HepG2 (cell line): ENCODE results near the gene OTULINL. TPM values are rescaled to one million over a fixed set of nuclear protein-coding genes. Genes with fewer than 3 reads are reported as not detected.
A peak's percentile ranks its signal among the peaks of the same experiment; 100 is the strongest.

Experiments
- GATAD1 ChIP-seq: IDR thresholded peaks from 2 replicates; pipeline ENCODE4 v1.6.1; 2016; ENCODE audit warnings: missing genetic modification reagents, missing compliant biosample characterization
- HNRNPLL ChIP-seq: fragments of 200-400 bp; formaldehyde crosslinking; IDR thresholded peaks from 2 replicates; pipeline ENCODE4 v1.6.1; 2017; ENCODE audit warnings: mild to moderate bottlenecking, low read depth, low read length; ENCODE audit not compliant: poor library complexity, severe bottlenecking
- NFKBIZ ChIP-seq: IDR thresholded peaks from 2 replicates; pipeline ENCODE4 v1.6.1; 2018; ENCODE audit warnings: missing genetic modification reagents, missing compliant biosample characterization
- ZBTB42 ChIP-seq: sonication (generic); formaldehyde crosslinking; IDR thresholded peaks from 2 replicates; pipeline ENCODE4 v1.5.0; 2020; ENCODE audit warnings: mild to moderate bottlenecking, missing genetic modification reagents
- ZBTB7A ChIP-seq: sonication (generic); formaldehyde crosslinking; IDR thresholded peaks from 2 replicates; pipeline ENCODE4 v1.8.0; 2022; ENCODE audit warnings: mild to moderate bottlenecking, missing genetic modification reagents
- ZFP90 ChIP-seq: sonication (generic); formaldehyde crosslinking; IDR thresholded peaks from 2 replicates; pipeline ENCODE4 v1.8.0; 2022; ENCODE audit warnings: missing genetic modification reagents, mild to moderate bottlenecking, inconsistent platforms, borderline replicate concordance
- ZMYM3 ChIP-seq: sonication (generic); formaldehyde crosslinking; IDR thresholded peaks from 2 replicates; pipeline ENCODE4 v1.5.1; 2020; ENCODE audit warnings: mild to moderate bottlenecking, missing genetic modification reagents
- ZNF563 ChIP-seq: sonication (generic); formaldehyde crosslinking; IDR thresholded peaks from 2 replicates; pipeline ENCODE4 v1.8.0; 2022; ENCODE audit warnings: mild to moderate bottlenecking, moderate library complexity, missing genetic modification reagents
- polyA plus RNA-seq, 8 experiments: library from polyadenylated mRNA; depleted of rRNA in 3 of 8; stranded (reverse) in 7 of 8; unstranded in 1 of 8; fragments of >200 nt; fragmentation: Illumina TruSeq in 4 of 8; extraction: Trizol in 4 of 8; gene quantifications; 2 replicates each; pipeline versions ENCODE4 v1.2.1 to v1.2.3, GENCODE V29; 2011 to 2016; ENCODE audit warnings: low read depth in 4 of 8, missing spikeins in 1 of 8, mixed read lengths in 1 of 8; ENCODE audit not compliant: insufficient read depth in 1 of 8
- total RNA-seq, 5 experiments: library from RNA; depleted of rRNA; stranded (reverse); fragments of >200 nt; fragmentation: Illumina TruSeq; extraction: Trizol; gene quantifications; 2 replicates each; pipeline ENCODE4 v1.2.3, GENCODE V29; 2016; ENCODE audit warnings: low read depth in 1 of 5
- TF ChIP-seq, protein P1 (sequence below): sonication (generic); formaldehyde crosslinking; IDR thresholded peaks from 2 replicates; pipeline ENCODE4 v1.9.0; 2022; ENCODE audit warnings: missing genetic modification reagents, mild to moderate bottlenecking, borderline replicate concordance
- TF ChIP-seq, protein P2 (sequence below): sonication (generic); formaldehyde crosslinking; IDR thresholded peaks from 2 replicates; pipeline ENCODE4 v1.9.0; 2022; ENCODE audit warnings: low read depth, missing genetic modification reagents
- TF ChIP-seq, protein P3 (sequence below): sonication (generic); formaldehyde crosslinking; IDR thresholded peaks from 2 replicates; pipeline ENCODE4 v1.4.0; 2020; ENCODE audit warnings: missing genetic modification reagents

Gene OTULINL
- total and polyA plus RNA-seq, 2 of the 13 experiments (the other 11 are each of a cell fraction or from before 2014, with no cell fraction given), result 0.04 to 0.40 TPM

DNA sequence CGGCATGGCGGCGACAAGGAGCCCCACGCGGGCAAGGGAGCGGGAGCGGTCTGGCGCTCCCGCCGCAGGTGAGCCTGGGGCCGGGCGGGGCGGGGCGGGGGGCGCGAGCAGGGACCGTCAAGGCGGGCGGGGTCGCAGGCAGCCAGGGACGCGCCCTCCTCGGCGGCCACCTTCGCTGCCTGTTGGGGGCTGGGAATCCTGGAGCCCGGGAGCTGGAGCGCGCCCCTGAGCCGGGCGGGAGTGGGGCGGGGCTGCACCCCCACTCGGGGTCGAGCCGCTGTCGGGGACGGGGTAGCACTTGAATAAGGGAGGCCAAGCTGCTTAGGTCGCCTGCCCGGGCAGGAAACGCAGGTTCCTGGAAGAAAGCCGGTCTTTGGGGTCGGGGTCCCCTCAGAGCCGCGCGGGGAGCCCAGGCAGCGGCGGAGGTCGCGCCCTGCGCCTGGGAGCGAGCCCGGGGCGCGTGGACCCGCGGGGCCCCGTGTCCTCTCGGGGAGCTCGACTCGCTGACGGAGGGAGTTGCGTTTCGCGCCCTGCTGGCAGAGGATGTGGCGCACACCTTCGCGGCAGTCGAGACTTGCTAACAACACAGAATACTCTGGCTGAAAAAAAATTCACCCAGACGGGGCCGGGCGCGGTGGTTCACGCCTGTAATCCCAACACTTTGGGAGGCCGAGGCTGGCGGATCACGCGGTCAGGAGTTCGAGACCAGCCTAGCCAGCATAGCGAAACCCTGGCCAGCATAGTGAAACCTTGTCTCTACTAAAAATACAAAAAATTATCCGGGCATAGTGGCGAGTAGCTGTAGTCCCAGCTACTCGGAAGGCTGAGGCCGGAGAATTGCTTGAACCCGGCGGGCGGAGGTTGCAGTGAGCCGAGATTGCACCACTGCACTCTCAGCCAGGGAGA lies 552 bp downstream of the OTULINL start (continued):
- no peak for TF ChIP-seq NFKBIZ (CRISPR knock-in tag)
- TF ChIP-seq ZBTB42 (CRISPR knock-in tag), result no peak
- TF ChIP-seq, protein P1, sequence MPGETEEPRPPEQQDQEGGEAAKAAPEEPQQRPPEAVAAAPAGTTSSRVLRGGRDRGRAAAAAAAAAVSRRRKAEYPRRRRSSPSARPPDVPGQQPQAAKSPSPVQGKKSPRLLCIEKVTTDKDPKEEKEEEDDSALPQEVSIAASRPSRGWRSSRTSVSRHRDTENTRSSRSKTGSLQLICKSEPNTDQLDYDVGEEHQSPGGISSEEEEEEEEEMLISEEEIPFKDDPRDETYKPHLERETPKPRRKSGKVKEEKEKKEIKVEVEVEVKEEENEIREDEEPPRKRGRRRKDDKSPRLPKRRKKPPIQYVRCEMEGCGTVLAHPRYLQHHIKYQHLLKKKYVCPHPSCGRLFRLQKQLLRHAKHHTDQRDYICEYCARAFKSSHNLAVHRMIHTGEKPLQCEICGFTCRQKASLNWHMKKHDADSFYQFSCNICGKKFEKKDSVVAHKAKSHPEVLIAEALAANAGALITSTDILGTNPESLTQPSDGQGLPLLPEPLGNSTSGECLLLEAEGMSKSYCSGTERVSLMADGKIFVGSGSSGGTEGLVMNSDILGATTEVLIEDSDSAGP, result 0 out of 2 replicates have a peak, but pooled peaks have one; percentile 17
- no peak for TF ChIP-seq ZFP90 (CRISPR knock-in tag)
- TF ChIP-seq, protein P2, sequence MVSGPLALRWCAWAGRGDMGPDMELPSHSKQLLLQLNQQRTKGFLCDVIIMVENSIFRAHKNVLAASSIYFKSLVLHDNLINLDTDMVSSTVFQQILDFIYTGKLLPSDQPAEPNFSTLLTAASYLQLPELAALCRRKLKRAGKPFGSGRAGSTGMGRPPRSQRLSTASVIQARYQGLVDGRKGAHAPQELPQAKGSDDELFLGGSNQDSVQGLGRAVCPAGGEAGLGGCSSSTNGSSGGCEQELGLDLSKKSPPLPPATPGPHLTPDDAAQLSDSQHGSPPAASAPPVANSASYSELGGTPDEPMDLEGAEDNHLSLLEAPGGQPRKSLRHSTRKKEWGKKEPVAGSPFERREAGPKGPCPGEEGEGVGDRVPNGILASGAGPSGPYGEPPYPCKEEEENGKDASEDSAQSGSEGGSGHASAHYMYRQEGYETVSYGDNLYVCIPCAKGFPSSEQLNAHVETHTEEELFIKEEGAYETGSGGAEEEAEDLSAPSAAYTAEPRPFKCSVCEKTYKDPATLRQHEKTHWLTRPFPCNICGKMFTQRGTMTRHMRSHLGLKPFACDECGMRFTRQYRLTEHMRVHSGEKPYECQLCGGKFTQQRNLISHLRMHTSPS (CRISPR knock-in tag), result no peak
- TF ChIP-seq HNRNPLL, result peak; percentile 27
- no peak for TF ChIP-seq ZBTB7A (CRISPR knock-in tag)
- no peak for TF ChIP-seq GATAD1 (CRISPR knock-in tag)
- TF ChIP-seq ZMYM3, result no peak
- TF ChIP-seq ZNF563 (CRISPR knock-in tag), result 0 out of 2 replicates have a peak, but pooled peaks have one; percentile 15
- TF ChIP-seq, protein P3, sequence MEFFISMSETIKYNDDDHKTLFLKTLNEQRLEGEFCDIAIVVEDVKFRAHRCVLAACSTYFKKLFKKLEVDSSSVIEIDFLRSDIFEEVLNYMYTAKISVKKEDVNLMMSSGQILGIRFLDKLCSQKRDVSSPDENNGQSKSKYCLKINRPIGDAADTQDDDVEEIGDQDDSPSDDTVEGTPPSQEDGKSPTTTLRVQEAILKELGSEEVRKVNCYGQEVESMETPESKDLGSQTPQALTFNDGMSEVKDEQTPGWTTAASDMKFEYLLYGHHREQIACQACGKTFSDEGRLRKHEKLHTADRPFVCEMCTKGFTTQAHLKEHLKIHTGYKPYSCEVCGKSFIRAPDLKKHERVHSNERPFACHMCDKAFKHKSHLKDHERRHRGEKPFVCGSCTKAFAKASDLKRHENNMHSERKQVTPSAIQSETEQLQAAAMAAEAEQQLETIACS, result no peak
